Naive thymus-derived CD8-positive, alpha-beta T cell (primary cell): ENCODE measurements around the gene CDKN1A. TPM values are rescaled to one million over a fixed set of nuclear protein-coding genes. Genes with fewer than 3 reads are reported as not detected.

Source experiments
- ATAC-seq, 2 donors: fragments of 150-1000 bp; cut with Tn5 transposase in 1 of 2; sonication (Bioruptor Pico), chemical (Tn5 transposase) in 1 of 2; 1 replicate in 1 of 2; 2 replicates in 1 of 2; pipeline ENCODE4 v1.10.0; 2021; ENCODE audit warnings: mild to moderate bottlenecking in 2 of 2, moderate library complexity in 2 of 2
- POLR2A ChIA-PET: fragments of 350-600 bp; sonication (Branson Sonifier 250); formaldehyde crosslinking; loops from one replicate; lab custom pipeline; 2021; ENCODE audit warnings: antibody characterized with exemption; lab: Charles Lee
- DNase-seq, 10 donors: peaks; one replicate each; pipeline versions ENCODE4 v3.0.0 to v3.0.0-alpha.2; 2020 to 2022
- H3K27ac Mint-ChIP-seq, 10 donors: one replicate each; pipeline ENCODE4 v1.8.0; 2020 to 2022; ENCODE audit warnings: mild to moderate bottlenecking in 10 of 10, mixed read lengths in 10 of 10, moderate library complexity in 4 of 10, inconsistent platforms in 1 of 10
- H3K27me3 Mint-ChIP-seq, 5 donors: one replicate each; pipeline ENCODE4 v1.8.0; 2021 to 2022; ENCODE audit warnings: mixed read lengths in 5 of 5
- H3K36me3 Mint-ChIP-seq, 3 donors: one replicate each; pipeline ENCODE4 v1.8.0; 2020 to 2022; ENCODE audit warnings: mixed read lengths in 3 of 3, mild to moderate bottlenecking in 2 of 3, inconsistent platforms in 1 of 3
- H3K4me1 Mint-ChIP-seq, 4 donors: one replicate each; pipeline ENCODE4 v1.8.0; 2021 to 2022; ENCODE audit warnings: mixed read lengths in 4 of 4
- H3K4me3 Mint-ChIP-seq, 10 donors: one replicate each; pipeline ENCODE4 v1.8.0; 2020 to 2022; ENCODE audit warnings: mild to moderate bottlenecking in 10 of 10, mixed read lengths in 10 of 10, moderate library complexity in 6 of 10, inconsistent platforms in 1 of 10
- H3K9me3 Mint-ChIP-seq, 9 donors: one replicate each; pipeline ENCODE4 v1.8.0; 2020 to 2022; ENCODE audit warnings: mixed read lengths in 9 of 9, mild to moderate bottlenecking in 3 of 9, inconsistent platforms in 1 of 9, moderate library complexity in 1 of 9
- polyA plus RNA-seq, 3 donors: library from polyadenylated mRNA; unstranded; fragments of 300-500 nt; fragmentation: Illumina TruSeq; gene quantifications; one replicate each; pipeline ENCODE4 v1.2.3, GENCODE V29; 2021
- total RNA-seq, 8 experiments: library from RNA in 2 of 8; stranded (reverse) in 2 of 8; gene quantifications; one replicate each; pipeline ENCODE4 v1.2.3 and lab custom pipeline; 2021 to 2026

Gene CDKN1A
- total and polyA plus RNA-seq, 5 experiments from 2014 or later, result 0.12 to 2.7 (median 1.9) TPM

DNA sequence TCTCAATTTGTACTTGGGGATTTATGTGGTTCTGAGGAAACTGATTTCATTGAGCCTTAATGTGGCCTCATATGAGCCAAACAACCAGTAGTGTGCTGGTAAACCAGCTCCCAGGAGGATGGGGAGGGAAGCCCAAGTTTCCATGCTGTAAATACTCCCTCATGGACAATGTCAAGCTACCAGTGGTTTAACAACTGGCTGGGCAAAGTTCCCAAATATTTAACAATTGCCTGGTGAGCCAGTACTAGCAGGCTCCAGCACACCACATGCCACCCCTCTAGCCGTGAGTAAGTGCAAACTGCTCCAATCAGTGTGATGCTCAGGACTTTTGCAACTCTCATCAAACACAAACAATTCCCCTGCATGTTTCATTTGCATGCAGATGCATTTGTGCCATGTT, 19.2 kb upstream of the CDKN1A start:
- Mint-ChIP-seq H3K27me3 (peaks cover 10 to 30% (median 24%) of the 10 kb centered on the region in 5 donors), H3K27ac (peak overlapping the region in 1 of 10 donors; percentile 75), H3K4me1 (peaks cover 0 to 25% (median 16%) of the 10 kb centered on the region in 4 donors), H3K4me3 (no peak overlapping the region), H3K36me3 (no peaks in the 10 kb centered on the region), H3K9me3 (no peaks in the 10 kb centered on the region)
- POLR2A ChIA-PET, result no interaction called here
- no peak for DNase-seq
- no peak for ATAC-seq

GRCh38 chr6:36660771-36661471, 17.6 kb upstream of the CDKN1A start:
- ATAC-seq, result no peak

DNA sequence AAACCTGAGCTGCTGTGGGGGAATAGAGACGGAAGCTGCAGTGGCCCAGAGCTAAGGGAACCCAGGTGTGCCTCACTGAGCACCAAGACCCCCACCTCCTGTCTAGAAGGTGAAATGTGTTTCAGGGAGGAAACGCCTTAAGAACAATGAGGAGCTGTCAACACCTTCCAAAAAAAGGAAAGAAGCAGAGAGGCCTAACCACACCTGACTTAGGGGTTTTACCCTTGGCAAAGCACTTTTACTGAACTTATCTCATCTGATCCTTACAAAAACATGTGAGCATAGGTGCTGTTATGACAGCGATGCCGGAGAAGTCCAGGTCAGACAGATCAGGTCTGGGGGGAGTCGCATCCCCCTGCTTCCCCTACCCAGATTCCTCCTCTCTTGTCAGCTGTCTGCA, 16.1 kb upstream of the CDKN1A start:
- peak overlapping the region; percentile 13 to 71 (median 54) for H3K4me3 Mint-ChIP-seq
- peak overlapping the region in 7 of 10 donors; percentile 22 to 80 (median 75) for H3K27ac Mint-ChIP-seq
- no peaks in the 10 kb centered on the region for H3K36me3 Mint-ChIP-seq
- POLR2A ChIA-PET, result interaction anchor here (0.6 to 1.9 kb wide), 2 partner anchors 17 to 104 kb away, joined by 7 to 11 read pairs; partner anchors contain the start of gene CDKN1A
- ATAC-seq (peak; percentile 78 to 81), DNase-seq (peak in 2 of 10 donors; percentile 46 to 54)
- peaks cover 6 to 17% (median 13%) of the 10 kb centered on the region in 5 donors for H3K27me3 Mint-ChIP-seq
- peaks cover 0 to 36% (median 16%) of the 10 kb centered on the region in 4 donors for H3K4me1 Mint-ChIP-seq
- no peaks in the 10 kb centered on the region for H3K9me3 Mint-ChIP-seq

More at GRCh38 chr6:36660771-36661471, 17.6 kb upstream of the CDKN1A start:
- POLR2A ChIA-PET, result interaction anchor here (0.6 kb wide), 1 partner anchor 28 kb away, joined by 3 read pairs; no protein-coding TSS in a partner anchor
- no peak overlapping the region for H3K27ac Mint-ChIP-seq
- no peaks in the 10 kb centered on the region for H3K36me3 Mint-ChIP-seq
- H3K4me3 Mint-ChIP-seq, result no peak overlapping the region
- DNase-seq, result no peak
- no peaks in the 10 kb centered on the region for H3K9me3 Mint-ChIP-seq
- peaks cover 0 to 30% (median 16%) of the 10 kb centered on the region in 4 donors for H3K4me1 Mint-ChIP-seq
- peaks cover 6 to 24% (median 19%) of the 10 kb centered on the region in 5 donors for H3K27me3 Mint-ChIP-seq

GRCh38 chr6:36662827-36663256, 15.7 kb upstream of the CDKN1A start:
- Mint-ChIP-seq H3K4me1 (peaks cover 0 to 37% (median 16%) of the 10 kb centered on the region in 4 donors), H3K27ac (peak overlapping the region in 5 of 10 donors; percentile 61 to 80 (median 75)), H3K9me3 (no peaks in the 10 kb centered on the region), H3K4me3 (peak overlapping the region in 9 of 10 donors; percentile 13 to 71 (median 55)), H3K27me3 (peaks cover 6 to 16% (median 12%) of the 10 kb centered on the region in 5 donors), H3K36me3 (no peaks in the 10 kb centered on the region)
- ATAC-seq, result peak; percentile 76
- POLR2A ChIA-PET, result interaction anchor here (0.6 to 1.9 kb wide), 3 partner anchors 17 to 104 kb away, joined by 4 to 11 read pairs (median 7); partner anchors contain the start of gene CDKN1A
- DNase-seq, result peak in 4 of 10 donors; percentile 26 to 35 (median 30)

GRCh38 chr6:36663504-36664446, 14.7 kb upstream of the CDKN1A start:
- peaks cover 0 to 37% (median 16%) of the 10 kb centered on the region in 4 donors for H3K4me1 Mint-ChIP-seq
- no peaks in the 10 kb centered on the region for H3K36me3 Mint-ChIP-seq
- ATAC-seq, result no peak
- POLR2A ChIA-PET, result interaction anchor here (0.8 to 1.9 kb wide), 3 partner anchors 16 to 869 kb away, joined by 4 to 7 read pairs (median 4); partner anchors contain the start of gene CDKN1A
- H3K9me3 Mint-ChIP-seq, result no peaks in the 10 kb centered on the region
- H3K27me3 Mint-ChIP-seq, result peaks cover 6 to 16% (median 11%) of the 10 kb centered on the region in 5 donors
- peak overlapping the region in 3 of 10 donors; percentile 11 to 51 (median 38) for H3K4me3 Mint-ChIP-seq
- no peak for DNase-seq
- peak overlapping the region in 3 of 10 donors; percentile 57 to 75 (median 66) for H3K27ac Mint-ChIP-seq

DNA sequence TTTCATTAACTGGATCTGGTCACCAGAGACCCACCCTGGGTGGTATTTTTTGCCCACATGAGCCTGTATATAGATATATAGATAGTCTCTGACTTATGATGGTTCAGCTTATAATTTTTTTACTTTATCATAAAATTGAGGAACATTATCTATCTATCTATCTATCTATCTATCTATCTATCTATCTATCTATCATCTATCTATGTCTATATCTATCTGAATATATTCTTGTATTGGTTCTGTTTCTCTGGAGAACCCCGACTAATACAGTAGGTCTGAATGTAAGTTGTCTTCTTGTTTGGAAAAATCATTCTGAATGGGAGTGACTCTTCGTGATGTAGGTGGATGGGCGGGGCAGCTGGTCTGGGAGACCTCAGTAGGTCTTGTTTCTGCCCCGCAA, 13.3 kb upstream of the CDKN1A start:
- no peak overlapping the region for H3K4me3 Mint-ChIP-seq
- POLR2A ChIA-PET, result interaction anchor here (1.1 kb wide), 1 partner anchor 12 kb away, joined by 3 read pairs; no protein-coding TSS in a partner anchor
- no peaks in the 10 kb centered on the region for H3K9me3 Mint-ChIP-seq
- H3K36me3 Mint-ChIP-seq, result no peaks in the 10 kb centered on the region
- ATAC-seq, result no peak
- DNase-seq, result no peak
- peak overlapping the region in 1 of 10 donors; percentile 25 for H3K27ac Mint-ChIP-seq
- peaks cover 0 to 3% (median 0%) of the 10 kb centered on the region in 5 donors for H3K27me3 Mint-ChIP-seq
- H3K4me1 Mint-ChIP-seq, result peaks cover 0 to 30% (median 16%) of the 10 kb centered on the region in 4 donors

DNA sequence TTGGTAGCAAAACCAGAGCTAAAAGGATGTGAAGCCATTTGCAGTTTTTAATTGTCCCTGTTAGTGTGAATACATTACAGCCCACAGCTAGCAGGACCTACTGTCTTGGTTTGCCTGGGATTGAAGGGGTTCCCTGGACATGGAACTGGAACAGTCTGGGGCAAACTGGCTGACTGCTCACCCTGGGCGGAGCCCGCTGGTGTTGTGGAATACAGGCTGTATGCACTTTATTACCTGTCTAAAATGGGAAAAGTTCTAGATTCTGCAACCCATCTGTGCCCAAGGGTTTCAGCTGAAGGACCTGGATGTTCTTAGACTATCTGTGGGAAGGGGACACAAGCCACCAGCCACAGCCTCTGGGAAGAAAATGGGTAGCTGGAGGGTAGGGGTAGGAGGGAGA, 12.2 kb upstream of the CDKN1A start:
- Mint-ChIP-seq H3K9me3 (no peaks in the 10 kb centered on the region), H3K27ac (no peak overlapping the region), H3K27me3 (peaks cover 0 to 1% (median 0%) of the 10 kb centered on the region in 5 donors), H3K4me1 (peaks cover 0 to 30% (median 16%) of the 10 kb centered on the region in 4 donors), H3K4me3 (no peak overlapping the region), H3K36me3 (no peaks in the 10 kb centered on the region)
- no peak for ATAC-seq
- POLR2A ChIA-PET, result interaction anchor here (0.7 to 1.6 kb wide), 2 partner anchors 12 to 127 kb away, joined by 3 read pairs; partner anchors contain the start of gene CDKN1A
- DNase-seq, result no peak

- Mint-ChIP-seq H3K4me1 (peaks cover 0 to 30% (median 15%) of the 10 kb centered on the region in 4 donors), H3K9me3 (no peaks in the 10 kb centered on the region), H3K36me3 (no peaks in the 10 kb centered on the region), H3K4me3 (no peak overlapping the region), H3K27me3 (peaks cover 0 to 1% (median 0%) of the 10 kb centered on the region in 5 donors), H3K27ac (no peak overlapping the region)
- no peak for DNase-seq
- POLR2A ChIA-PET, result interaction anchor here (0.8 to 1.6 kb wide), 2 partner anchors 12 to 13 kb away, joined by 3 to 4 read pairs; partner anchors contain the start of gene CDKN1A
- ATAC-seq, result no peak
Observed at GRCh38 chr6:36666826-36667591, 11.5 kb upstream of the CDKN1A start.

GRCh38 chr6:36668591-36668990, 9.9 kb upstream of the CDKN1A start:
- no peak overlapping the region for H3K4me3 Mint-ChIP-seq
- peaks cover 0 to 14% (median 2%) of the 10 kb centered on the region in 4 donors for H3K4me1 Mint-ChIP-seq
- DNase-seq (no peak), ATAC-seq (no peak)
- H3K27me3 Mint-ChIP-seq, result peaks cover 0 to 1% (median 0%) of the 10 kb centered on the region in 5 donors
- H3K36me3 Mint-ChIP-seq, result no peaks in the 10 kb centered on the region
- POLR2A ChIA-PET, result no interaction called here
- no peak overlapping the region for H3K27ac Mint-ChIP-seq
- H3K9me3 Mint-ChIP-seq, result no peaks in the 10 kb centered on the region

DNA sequence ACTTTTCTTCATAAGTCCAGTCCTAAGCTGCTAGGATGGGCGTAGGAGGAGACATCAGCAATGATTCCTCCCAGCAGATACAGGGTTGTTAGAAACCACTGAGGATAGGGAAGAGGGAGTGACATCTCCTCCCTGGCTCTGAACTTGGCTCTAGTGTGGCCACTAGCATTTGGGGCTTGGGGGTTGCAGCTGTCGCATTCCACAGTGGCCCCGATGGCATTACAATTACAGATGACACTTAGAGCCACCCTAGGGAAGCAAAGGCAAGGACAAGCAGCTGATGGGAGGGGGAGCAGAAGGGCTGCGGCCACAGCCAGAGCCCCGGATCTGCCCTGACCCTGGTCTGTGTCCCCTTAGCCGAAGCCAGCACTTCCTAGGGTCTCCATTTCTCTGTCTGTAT, 9.5 kb upstream of the CDKN1A start:
- H3K27me3 Mint-ChIP-seq, result peaks cover 0 to 1% (median 0%) of the 10 kb centered on the region in 5 donors
- no peak overlapping the region for H3K27ac Mint-ChIP-seq
- H3K36me3 Mint-ChIP-seq, result no peaks in the 10 kb centered on the region
- DNase-seq, result no peak
- H3K4me1 Mint-ChIP-seq, result peaks cover 0 to 13% (median under 1%) of the 10 kb centered on the region in 4 donors
- no peak for ATAC-seq
- no peak overlapping the region for H3K4me3 Mint-ChIP-seq
- POLR2A ChIA-PET, result no interaction called here
- H3K9me3 Mint-ChIP-seq, result no peaks in the 10 kb centered on the region

- Mint-ChIP-seq H3K27me3 (peaks cover 0 to under 1% (median 0%) of the 10 kb centered on the region in 5 donors), H3K36me3 (no peaks in the 10 kb centered on the region), H3K4me3 (no peak overlapping the region), H3K4me1 (peaks cover 0 to 7% (median 0%) of the 10 kb centered on the region in 4 donors), H3K9me3 (no peaks in the 10 kb centered on the region), H3K27ac (no peak overlapping the region)
- DNase-seq (no peak), ATAC-seq (no peak)
- POLR2A ChIA-PET, result no interaction called here
Observed at GRCh38 chr6:36670271-36670670, 8.2 kb upstream of the CDKN1A start.
